ENCODE measurements around the gene CUL7.
A peak's percentile ranks its signal among the peaks of the same experiment; 100 is the strongest.
"Not testable (repeated sequence)": the region's sequence is repeated elsewhere in the genome, so short reads cannot be mapped to it uniquely, and the experiment has no call there.

Gene CUL7

GRCh38 chr6:43013097-43013842 lies 40.4 kb downstream of the CUL7 start:
- DNase-seq, result no peak

DNA sequence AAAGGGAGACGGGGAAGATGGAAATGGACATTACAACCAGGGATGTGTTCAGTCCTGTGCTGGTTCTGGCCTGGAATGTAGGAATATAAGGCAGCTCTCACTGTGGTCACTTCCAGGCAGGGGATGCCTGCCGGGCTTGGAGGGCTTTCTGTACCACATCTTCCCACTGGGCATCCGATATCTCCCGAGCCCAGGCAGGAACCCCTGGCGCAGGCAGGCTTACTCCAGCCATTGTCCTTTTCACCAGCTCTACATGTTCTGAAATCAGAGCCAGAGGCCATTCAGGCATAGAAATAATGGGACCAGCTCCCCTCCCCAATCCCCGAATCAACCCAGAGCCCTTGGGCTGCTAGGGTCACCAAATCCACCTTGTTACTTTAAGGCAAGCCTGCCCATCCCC lies 41.3 kb downstream of the CUL7 start:
- DNase-seq, result no peak

GRCh38 chr6:43011207-43011606 lies 42.4 kb downstream of the CUL7 start:
- DNase-seq, result no peak

- peak; percentile 42 for DNase-seq
Observed at GRCh38 chr6:43009124-43009523, 44.5 kb downstream of the CUL7 start.

GRCh38 chr6:43007126-43007525 lies 46.5 kb downstream of the CUL7 start:
- DNase-seq, result no peak

GRCh38 chr6:43006251-43006650 lies 47.4 kb downstream of the CUL7 start:
- DNase-seq, result no peak

- no peak for DNase-seq
Observed at GRCh38 chr6:43005844-43006243, 47.8 kb downstream of the CUL7 start.

GRCh38 chr6:43001843-43002242 lies 51.8 kb downstream of the CUL7 start:
- no peak for DNase-seq

GRCh38 chr6:42998205-42998604 lies 55.4 kb downstream of the CUL7 start:
- DNase-seq, result not testable (repeated sequence)

- DNase-seq, result no peak
Observed at GRCh38 chr6:42996513-42996912, 57.1 kb downstream of the CUL7 start.

- DNase-seq, result no peak
Observed at GRCh38 chr6:42993445-42993844, 60.2 kb downstream of the CUL7 start.

- no peak for DNase-seq
Observed at GRCh38 chr6:42989923-42990322, 63.7 kb downstream of the CUL7 start.

- DNase-seq, result no peak
Observed at GRCh38 chr6:42988486-42989020, 65.1 kb downstream of the CUL7 start.
